Endothelial cell of umbilical vein (primary cell): Measurements from ENCODE around the gene SLC37A1.

ENCODE experiments used
- EZH2 ChIP-seq: IDR thresholded peaks from 2 replicates; pipeline ENCODE4 v1.6.1; 2012; ENCODE audit warnings: borderline replicate concordance, low read depth, mild to moderate bottlenecking, moderate library complexity, low read length, inconsistent platforms; ENCODE audit not compliant: severe bottlenecking
- FOS ChIP-seq: IDR thresholded peaks from 2 replicates; pipeline ENCODE4 v1.6.1; 2011; ENCODE audit warnings: mild to moderate bottlenecking, low read length, moderate library complexity, borderline replicate concordance; ENCODE audit not compliant: insufficient read depth
- JUN ChIP-seq: IDR thresholded peaks from 2 replicates; pipeline ENCODE4 v1.6.1; 2011; ENCODE audit warnings: borderline replicate concordance, low read depth; ENCODE audit not compliant: insufficient read length, insufficient read depth
- MYC ChIP-seq: IDR thresholded peaks from one replicate; pipeline ENCODE4 v1.6.1; 2011; ENCODE audit warnings: mild to moderate bottlenecking, low read depth, low read length
- POLR2A ChIP-seq: IDR thresholded peaks from 2 replicates; pipeline ENCODE4 v1.6.1; 2012; ENCODE audit warnings: low read depth, mild to moderate bottlenecking, control low read depth, low read length
- POLR2AphosphoS5 ChIP-seq: IDR thresholded peaks from 2 replicates; pipeline ENCODE4 v1.6.1; 2012; ENCODE audit warnings: low read depth, mild to moderate bottlenecking, control low read depth, low read length, moderate library complexity; ENCODE audit not compliant: insufficient read depth
- TF ChIP-seq, protein P1 (sequence below), 2 donors: IDR thresholded peaks; 1 replicate in 1 of 2; 2 replicates in 1 of 2; pipeline ENCODE4 v1.5.1; 2011; ENCODE audit warnings: low read length in 2 of 2, mild to moderate bottlenecking in 2 of 2, moderate library complexity in 2 of 2, control low read depth in 1 of 2, inconsistent platforms in 1 of 2, low read depth in 1 of 2; ENCODE audit not compliant: insufficient read depth in 1 of 2; ENCODE audit errors: extremely low read depth in 1 of 2
- TF ChIP-seq, protein P2 (sequence below): IDR thresholded peaks from 2 replicates; pipeline ENCODE4 v1.6.1; 2011; ENCODE audit not compliant: insufficient read depth, insufficient read length

GRCh38 chr21:42627527-42628289, 114.1 kb downstream of the SLC37A1 start:
- TF ChIP-seq, protein P1, sequence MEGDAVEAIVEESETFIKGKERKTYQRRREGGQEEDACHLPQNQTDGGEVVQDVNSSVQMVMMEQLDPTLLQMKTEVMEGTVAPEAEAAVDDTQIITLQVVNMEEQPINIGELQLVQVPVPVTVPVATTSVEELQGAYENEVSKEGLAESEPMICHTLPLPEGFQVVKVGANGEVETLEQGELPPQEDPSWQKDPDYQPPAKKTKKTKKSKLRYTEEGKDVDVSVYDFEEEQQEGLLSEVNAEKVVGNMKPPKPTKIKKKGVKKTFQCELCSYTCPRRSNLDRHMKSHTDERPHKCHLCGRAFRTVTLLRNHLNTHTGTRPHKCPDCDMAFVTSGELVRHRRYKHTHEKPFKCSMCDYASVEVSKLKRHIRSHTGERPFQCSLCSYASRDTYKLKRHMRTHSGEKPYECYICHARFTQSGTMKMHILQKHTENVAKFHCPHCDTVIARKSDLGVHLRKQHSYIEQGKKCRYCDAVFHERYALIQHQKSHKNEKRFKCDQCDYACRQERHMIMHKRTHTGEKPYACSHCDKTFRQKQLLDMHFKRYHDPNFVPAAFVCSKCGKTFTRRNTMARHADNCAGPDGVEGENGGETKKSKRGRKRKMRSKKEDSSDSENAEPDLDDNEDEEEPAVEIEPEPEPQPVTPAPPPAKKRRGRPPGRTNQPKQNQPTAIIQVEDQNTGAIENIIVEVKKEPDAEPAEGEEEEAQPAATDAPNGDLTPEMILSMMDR (IDR thresholded peaks at IDR 0.05; ENCODE audit: extremely low read depth in 1 of 2, insufficient read depth in 1 of 2, low read depth in 1 of 2, low read length in 2 of 2), result no peak
- no peak for TF ChIP-seq POLR2A
- TF ChIP-seq MYC, result no peak
- TF ChIP-seq EZH2, result no peak
- TF ChIP-seq POLR2AphosphoS5, result no peak
- no peak for TF ChIP-seq FOS
- TF ChIP-seq, protein P2, sequence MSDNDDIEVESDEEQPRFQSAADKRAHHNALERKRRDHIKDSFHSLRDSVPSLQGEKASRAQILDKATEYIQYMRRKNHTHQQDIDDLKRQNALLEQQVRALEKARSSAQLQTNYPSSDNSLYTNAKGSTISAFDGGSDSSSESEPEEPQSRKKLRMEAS, result no peak
- TF ChIP-seq JUN, result no peak
